Panc1 (cell line): ENCODE measurements around the gene AK6.

Experiments
- POLR2AphosphoS5 ChIP-seq: IDR thresholded peaks from 2 replicates; pipeline ENCODE4 v1.6.1; 2012; ENCODE audit warnings: mild to moderate bottlenecking, low read depth, low read length, moderate library complexity
- SIN3A ChIP-seq: IDR thresholded peaks from 2 replicates; pipeline ENCODE4 v1.6.1; 2012; ENCODE audit warnings: low read depth, mild to moderate bottlenecking, low read length, moderate library complexity, borderline replicate concordance; ENCODE audit not compliant: insufficient read depth
- TCF7L2 ChIP-seq: IDR thresholded peaks from 2 replicates; pipeline ENCODE4 v1.6.1; 2011; ENCODE audit warnings: mild to moderate bottlenecking, low read depth, low read length, inconsistent platforms
- TF ChIP-seq, protein P1 (sequence below): fragments of 450-650 bp; IDR thresholded peaks from 2 replicates; pipeline ENCODE4 v1.5.1; 2017; ENCODE audit warnings: mild to moderate bottlenecking
- TF ChIP-seq, protein P2 (sequence below), 2 experiments: IDR thresholded peaks; 2 replicates each; pipeline ENCODE4 v1.6.1; 2011 to 2012; ENCODE audit warnings: low read depth in 2 of 2, control low read depth in 1 of 2, low read length in 1 of 2, mild to moderate bottlenecking in 1 of 2, moderate library complexity in 1 of 2; ENCODE audit not compliant: insufficient read depth in 1 of 2

DNA sequence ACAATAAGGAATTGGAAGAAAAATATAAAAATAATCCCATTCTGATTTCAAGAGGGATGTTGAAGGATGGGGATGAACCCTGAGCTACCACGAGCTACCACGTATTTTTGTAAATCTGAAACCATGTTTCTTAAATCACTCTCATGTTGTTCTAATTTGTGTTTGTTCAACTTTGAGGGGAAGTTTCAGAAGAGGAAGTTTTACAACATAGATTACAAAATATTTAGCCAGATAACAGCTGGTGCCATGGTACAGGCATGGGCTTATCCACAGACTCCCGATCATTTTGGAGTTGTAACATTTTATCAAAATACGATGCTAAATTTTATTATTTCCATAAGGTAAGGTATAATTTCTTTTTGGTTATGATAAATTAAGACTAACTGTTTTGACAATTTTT, 51.9 kb downstream of the AK6 start:
- TF ChIP-seq TCF7L2: no peak
- TF ChIP-seq, protein P1, sequence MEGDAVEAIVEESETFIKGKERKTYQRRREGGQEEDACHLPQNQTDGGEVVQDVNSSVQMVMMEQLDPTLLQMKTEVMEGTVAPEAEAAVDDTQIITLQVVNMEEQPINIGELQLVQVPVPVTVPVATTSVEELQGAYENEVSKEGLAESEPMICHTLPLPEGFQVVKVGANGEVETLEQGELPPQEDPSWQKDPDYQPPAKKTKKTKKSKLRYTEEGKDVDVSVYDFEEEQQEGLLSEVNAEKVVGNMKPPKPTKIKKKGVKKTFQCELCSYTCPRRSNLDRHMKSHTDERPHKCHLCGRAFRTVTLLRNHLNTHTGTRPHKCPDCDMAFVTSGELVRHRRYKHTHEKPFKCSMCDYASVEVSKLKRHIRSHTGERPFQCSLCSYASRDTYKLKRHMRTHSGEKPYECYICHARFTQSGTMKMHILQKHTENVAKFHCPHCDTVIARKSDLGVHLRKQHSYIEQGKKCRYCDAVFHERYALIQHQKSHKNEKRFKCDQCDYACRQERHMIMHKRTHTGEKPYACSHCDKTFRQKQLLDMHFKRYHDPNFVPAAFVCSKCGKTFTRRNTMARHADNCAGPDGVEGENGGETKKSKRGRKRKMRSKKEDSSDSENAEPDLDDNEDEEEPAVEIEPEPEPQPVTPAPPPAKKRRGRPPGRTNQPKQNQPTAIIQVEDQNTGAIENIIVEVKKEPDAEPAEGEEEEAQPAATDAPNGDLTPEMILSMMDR: no peak
- no peak for TF ChIP-seq POLR2AphosphoS5
- TF ChIP-seq SIN3A: no peak
- TF ChIP-seq, protein P2, sequence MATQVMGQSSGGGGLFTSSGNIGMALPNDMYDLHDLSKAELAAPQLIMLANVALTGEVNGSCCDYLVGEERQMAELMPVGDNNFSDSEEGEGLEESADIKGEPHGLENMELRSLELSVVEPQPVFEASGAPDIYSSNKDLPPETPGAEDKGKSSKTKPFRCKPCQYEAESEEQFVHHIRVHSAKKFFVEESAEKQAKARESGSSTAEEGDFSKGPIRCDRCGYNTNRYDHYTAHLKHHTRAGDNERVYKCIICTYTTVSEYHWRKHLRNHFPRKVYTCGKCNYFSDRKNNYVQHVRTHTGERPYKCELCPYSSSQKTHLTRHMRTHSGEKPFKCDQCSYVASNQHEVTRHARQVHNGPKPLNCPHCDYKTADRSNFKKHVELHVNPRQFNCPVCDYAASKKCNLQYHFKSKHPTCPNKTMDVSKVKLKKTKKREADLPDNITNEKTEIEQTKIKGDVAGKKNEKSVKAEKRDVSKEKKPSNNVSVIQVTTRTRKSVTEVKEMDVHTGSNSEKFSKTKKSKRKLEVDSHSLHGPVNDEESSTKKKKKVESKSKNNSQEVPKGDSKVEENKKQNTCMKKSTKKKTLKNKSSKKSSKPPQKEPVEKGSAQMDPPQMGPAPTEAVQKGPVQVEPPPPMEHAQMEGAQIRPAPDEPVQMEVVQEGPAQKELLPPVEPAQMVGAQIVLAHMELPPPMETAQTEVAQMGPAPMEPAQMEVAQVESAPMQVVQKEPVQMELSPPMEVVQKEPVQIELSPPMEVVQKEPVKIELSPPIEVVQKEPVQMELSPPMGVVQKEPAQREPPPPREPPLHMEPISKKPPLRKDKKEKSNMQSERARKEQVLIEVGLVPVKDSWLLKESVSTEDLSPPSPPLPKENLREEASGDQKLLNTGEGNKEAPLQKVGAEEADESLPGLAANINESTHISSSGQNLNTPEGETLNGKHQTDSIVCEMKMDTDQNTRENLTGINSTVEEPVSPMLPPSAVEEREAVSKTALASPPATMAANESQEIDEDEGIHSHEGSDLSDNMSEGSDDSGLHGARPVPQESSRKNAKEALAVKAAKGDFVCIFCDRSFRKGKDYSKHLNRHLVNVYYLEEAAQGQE (IDR thresholded peaks at IDR 0.05; ENCODE audit: insufficient read depth in 1 of 2, low read depth in 2 of 2, low read length in 1 of 2): no peak
